Memory B cell (primary cell): ENCODE results near the gene YIF1A.
"Not testable (repeated sequence)": the region's sequence is repeated elsewhere in the genome, so short reads cannot be mapped to it uniquely, and the experiment has no call there.

ENCODE experiments used
- ATAC-seq: fragments of 150-1000 bp; cut with Tn5 transposase; 2 replicates; pipeline ENCODE4 v1.10.0; 2021; ENCODE audit warnings: low read depth, mild to moderate bottlenecking, moderate library complexity
- DNase-seq, 2 donors: peaks; one replicate each; pipeline ENCODE4 v3.0.0; 2022; ENCODE audit warnings: low spot score in 2 of 2
- H3K27ac Mint-ChIP-seq: one replicate; pipeline ENCODE4 v1.8.0; 2022; ENCODE audit warnings: mild to moderate bottlenecking, moderate library complexity, mixed read lengths
- H3K27me3 Mint-ChIP-seq: one replicate; pipeline ENCODE4 v1.8.0; 2022; ENCODE audit warnings: mixed read lengths
- H3K36me3 Mint-ChIP-seq: one replicate; pipeline ENCODE4 v1.8.0; 2022; ENCODE audit warnings: mild to moderate bottlenecking, mixed read lengths
- H3K4me1 Mint-ChIP-seq: one replicate; pipeline ENCODE4 v1.8.0; 2022; ENCODE audit warnings: mixed read lengths
- H3K4me3 Mint-ChIP-seq: one replicate; pipeline ENCODE4 v1.8.0; 2022; ENCODE audit warnings: mild to moderate bottlenecking, moderate library complexity, mixed read lengths
- H3K9me3 Mint-ChIP-seq: one replicate; pipeline ENCODE4 v1.8.0; 2022; ENCODE audit warnings: mixed read lengths

YIF1A gene

DNA sequence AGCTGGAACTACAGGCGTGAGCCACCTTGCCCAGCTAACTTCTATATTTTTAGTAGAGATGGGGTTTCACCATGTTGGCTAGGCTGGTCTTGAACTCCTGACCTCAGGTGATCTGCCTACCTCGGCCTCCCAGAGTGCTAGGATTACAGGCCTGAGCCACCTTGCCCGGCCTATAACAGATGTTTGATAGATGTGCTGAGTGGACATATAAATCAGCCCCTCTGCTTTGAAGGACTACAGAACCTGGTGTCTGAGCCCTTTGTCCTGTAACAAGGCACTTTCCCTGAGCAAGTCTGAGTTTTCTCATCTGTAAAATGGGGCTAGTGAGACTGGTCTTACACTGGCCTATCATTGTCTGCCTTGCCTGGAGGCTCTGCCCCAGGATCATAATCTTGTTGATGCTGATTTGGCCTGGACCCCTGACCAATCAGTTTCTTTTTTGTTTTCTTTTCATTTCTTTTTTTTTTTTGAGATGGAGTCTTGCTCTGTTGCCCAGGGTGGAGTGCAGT lies 40.3 kb upstream of the YIF1A start:
- Mint-ChIP-seq H3K4me3 (no peak overlapping the region), H3K27ac (no peak overlapping the region), H3K27me3 (peaks cover 5% of the 10 kb centered on the region), H3K9me3 (no peaks in the 10 kb centered on the region), H3K36me3 (peaks cover 1% of the 10 kb centered on the region), H3K4me1 (peaks cover 14% of the 10 kb centered on the region)
- no peak for DNase-seq
- ATAC-seq = no peak

DNA sequence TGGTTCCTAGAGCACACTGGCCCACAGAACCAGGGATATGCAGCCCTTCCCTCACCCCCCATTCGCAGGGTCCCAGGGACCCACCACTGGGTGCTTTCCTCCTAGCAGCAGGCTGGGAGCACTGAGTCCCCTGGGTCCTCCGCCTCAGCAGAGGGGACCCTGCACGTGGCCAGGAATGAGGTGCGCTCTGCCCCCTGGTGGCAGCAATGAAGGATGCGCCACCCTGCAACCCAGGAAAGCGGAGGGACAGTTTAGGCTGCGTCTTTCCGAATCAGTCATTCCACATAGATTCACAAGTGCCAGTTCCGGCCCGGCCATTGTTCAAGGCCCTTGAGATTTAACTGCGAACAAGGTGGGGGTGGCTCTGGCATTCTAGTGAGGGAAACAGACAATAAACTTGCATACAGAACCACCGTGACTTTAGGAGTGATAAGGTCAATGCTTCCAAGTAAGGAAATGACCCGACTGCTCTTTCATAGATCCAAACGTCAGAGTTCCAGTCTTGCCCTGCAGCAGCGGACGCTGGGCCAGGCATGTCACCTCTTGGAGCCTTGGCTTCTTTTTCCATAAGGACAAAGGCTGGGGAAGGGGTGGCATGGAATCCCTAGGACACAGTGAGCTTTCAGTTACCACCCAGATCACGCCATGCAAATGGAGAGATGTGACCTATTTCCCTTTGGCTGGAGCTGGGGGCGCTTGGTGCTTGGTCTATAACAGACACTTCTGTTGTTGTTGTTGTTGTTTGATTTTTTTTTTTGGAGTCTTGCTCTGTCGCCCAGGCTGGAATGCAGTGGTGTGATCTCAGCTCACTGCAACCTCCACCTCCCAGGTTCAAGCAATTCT lies 39.6 kb upstream of the YIF1A start:
- Mint-ChIP-seq H3K36me3 (no peaks in the 10 kb centered on the region), H3K4me3 (peak overlapping the region; percentile 53), H3K4me1 (peaks cover 17% of the 10 kb centered on the region), H3K27me3 (peaks cover 4% of the 10 kb centered on the region), H3K27ac (no peak overlapping the region), H3K9me3 (no peaks in the 10 kb centered on the region)
- DNase-seq (peak; percentile 81 to 83), ATAC-seq (peak; percentile 99)

DNA sequence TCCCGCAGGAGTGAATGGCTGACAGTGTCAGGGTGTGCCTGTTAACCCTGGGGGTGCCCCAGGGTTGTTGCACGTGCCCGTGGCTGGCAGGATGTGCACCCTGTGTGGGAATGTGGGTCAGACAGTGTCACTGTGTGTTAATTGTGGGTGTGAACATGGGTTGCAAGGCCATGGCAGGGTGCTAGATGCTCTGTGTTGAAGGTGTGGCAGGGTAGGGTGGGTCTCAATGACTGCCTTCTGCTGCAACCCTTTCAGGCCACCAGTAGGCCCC lies 39.0 kb upstream of the YIF1A start:
- no peak for DNase-seq

DNA sequence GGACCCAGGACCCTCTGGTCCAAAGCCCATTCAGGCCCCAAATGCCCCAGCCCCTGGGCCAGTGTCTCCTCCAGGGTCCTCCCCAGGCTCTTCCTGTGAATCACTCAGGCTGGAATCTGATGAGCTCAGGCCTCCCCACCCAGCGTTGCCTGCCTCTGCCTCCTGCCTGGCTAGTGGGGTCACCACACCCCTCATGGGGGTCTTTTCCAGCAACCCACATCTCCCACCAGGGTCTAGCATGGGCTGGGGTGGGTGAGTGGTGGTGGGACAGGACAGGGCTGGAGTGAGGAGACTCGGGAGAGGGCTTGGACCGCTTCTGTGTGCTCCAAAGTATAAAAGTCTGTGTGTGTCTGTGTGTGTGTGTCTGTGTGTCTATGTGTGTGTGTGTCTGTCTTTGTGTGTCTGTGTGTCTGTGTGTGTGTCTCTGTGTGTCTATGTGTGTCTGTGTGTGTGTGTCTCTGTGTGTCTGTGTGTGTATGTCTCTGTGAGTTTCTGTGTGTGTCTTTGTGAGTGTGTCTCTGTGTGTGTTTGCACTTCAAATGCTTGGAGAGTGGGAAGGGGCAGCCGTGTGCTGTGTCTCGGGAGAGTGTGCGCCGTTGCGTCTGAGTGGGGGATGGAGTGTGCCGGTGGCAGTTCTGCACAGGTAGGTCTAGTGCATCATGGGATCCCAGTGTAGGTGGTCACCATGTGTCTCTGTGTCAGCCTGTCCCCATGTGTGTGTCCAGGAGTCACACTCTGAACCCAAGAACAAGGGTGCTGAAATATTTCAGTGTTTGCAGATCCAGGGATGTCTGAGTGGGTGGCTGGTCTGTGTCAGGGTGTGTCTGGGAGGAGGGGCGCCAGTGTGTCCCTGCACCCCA lies 38.5 kb upstream of the YIF1A start:
- Mint-ChIP-seq H3K4me1 (peaks cover 20% of the 10 kb centered on the region), H3K4me3 (no peak overlapping the region), H3K9me3 (no peaks in the 10 kb centered on the region), H3K27me3 (peaks cover 4% of the 10 kb centered on the region), H3K27ac (no peak overlapping the region), H3K36me3 (no peaks in the 10 kb centered on the region)
- ATAC-seq = no peak
- no peak for DNase-seq

More for the DNA sequence above, 39.0 kb upstream of the YIF1A start:
- Mint-ChIP-seq H3K36me3 (no peaks in the 10 kb centered on the region), H3K27ac (no peak overlapping the region), H3K9me3 (no peaks in the 10 kb centered on the region), H3K4me3 (no peak overlapping the region), H3K4me1 (peaks cover 20% of the 10 kb centered on the region), H3K27me3 (peaks cover 4% of the 10 kb centered on the region)
- ATAC-seq = no peak

DNA sequence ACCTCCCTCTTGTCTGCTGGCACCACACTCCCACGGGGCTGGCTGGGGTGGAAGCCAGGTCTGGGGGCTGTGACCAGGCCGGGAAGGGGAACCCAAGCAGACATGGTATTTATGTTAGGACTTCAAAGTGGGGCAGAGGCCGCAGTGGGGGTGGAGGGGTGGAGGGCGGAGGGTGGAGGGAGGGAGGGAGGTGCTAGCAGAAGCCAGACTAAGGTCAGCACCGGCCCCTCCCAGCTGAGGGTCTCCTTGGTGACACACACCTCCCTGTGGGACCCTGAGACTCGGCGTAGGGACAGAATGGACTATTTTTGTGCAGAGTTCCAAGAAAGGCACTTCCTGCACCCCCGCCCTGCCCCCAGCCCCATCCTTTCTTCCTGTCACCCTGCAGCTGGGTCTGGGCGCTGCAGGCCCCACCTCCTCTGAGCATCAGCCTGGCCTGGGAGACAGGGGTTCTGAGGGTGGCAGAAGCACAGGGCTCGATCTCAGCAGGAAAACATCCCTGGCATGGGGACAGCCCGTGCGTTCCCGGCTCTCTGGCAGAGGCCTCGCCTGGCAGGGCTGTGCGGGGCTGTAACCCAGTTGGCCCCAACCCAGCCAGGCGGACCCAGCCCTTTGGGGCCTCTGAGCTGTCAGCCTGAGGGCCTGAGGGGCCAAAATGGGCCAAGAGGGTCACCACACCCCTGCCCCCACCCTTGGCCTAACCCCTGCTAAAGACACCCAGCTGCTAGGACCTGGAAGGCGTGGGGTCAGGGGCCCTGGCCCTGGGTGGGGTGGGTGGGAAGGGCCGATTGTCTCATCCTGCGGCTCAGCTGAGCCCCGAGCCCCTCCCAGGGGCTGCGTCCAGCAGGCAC lies 37.5 kb upstream of the YIF1A start:
- H3K4me3 Mint-ChIP-seq = no peak overlapping the region
- no peak overlapping the region for H3K27ac Mint-ChIP-seq
- ATAC-seq (no peak), DNase-seq (no peak)
- H3K4me1 Mint-ChIP-seq = peaks cover 20% of the 10 kb centered on the region
- no peaks in the 10 kb centered on the region for H3K9me3 Mint-ChIP-seq
- H3K36me3 Mint-ChIP-seq = no peaks in the 10 kb centered on the region
- H3K27me3 Mint-ChIP-seq = peaks cover 4% of the 10 kb centered on the region

DNA sequence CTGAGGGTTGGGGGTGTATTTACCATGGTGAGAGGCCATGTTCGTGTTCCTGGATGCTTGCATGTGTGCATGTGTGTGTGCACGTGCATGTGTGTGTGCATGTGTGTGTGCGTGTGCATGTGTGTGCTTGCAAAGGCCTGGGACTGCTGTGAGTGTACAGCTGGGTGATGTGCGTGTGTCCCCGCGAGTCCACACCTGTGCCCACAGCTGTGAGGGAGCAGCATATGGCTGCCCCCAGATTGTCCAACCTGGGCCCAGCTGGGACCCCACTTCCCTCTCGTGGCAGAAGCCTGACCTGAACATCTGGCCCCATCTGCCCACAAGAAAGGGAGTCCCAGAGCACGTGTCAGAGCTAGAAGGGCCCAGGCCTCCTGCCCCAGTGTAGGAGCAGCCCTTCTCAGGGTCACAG lies 36.3 kb upstream of the YIF1A start:
- Mint-ChIP-seq H3K27ac (no peak overlapping the region), H3K27me3 (peaks cover 4% of the 10 kb centered on the region), H3K4me3 (no peak overlapping the region), H3K4me1 (peaks cover 20% of the 10 kb centered on the region), H3K9me3 (no peaks in the 10 kb centered on the region), H3K36me3 (no peaks in the 10 kb centered on the region)
- no peak for DNase-seq
- no peak for ATAC-seq

DNA sequence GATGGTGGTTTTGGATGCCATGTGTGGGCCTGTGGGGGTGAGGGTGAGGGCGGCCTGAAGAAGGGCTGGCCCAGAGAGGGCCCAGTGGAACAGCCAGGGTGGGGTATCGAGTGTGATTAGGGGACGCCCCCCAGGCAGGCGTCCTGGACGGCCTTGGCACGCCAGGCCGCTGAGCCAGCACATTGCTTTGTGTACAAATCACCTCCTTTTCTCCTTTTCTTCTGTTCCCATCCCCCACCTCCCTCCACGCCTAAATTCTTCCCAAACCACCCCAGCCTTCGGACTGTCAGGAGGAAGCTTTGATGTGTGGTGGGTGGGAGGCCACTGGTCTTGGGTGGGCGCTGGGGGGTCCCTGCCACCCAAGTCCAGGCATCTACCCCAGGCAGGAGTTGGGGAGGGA lies 35.7 kb upstream of the YIF1A start:
- Mint-ChIP-seq H3K4me3 (no peak overlapping the region), H3K4me1 (peaks cover 20% of the 10 kb centered on the region)
- ATAC-seq = no peak

DNA sequence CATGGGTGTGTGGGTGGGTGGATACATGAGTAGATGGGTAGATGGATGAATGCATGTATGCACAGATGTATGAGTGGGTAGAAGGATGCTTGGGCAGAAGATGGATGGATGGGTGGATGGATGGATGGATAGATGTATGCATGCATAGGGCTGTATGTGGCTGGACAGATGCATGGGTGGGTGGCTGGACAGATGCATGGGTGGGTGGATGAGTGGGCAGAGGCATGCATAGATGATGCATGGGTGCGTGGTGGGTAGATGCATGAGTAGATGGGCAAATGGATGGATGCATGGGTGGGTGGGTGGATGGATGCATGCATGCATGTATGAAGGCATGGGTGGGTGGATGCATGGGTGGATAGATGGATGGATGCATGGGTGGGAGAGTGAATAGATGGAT lies 34.7 kb upstream of the YIF1A start:
- Mint-ChIP-seq H3K4me1 (peaks cover 26% of the 10 kb centered on the region), H3K36me3 (no peaks in the 10 kb centered on the region), H3K27me3 (peaks cover 2% of the 10 kb centered on the region), H3K9me3 (no peaks in the 10 kb centered on the region), H3K27ac (no peak overlapping the region), H3K4me3 (no peak overlapping the region)
- DNase-seq (no peak), ATAC-seq (no peak)

More for the DNA sequence above, 35.7 kb upstream of the YIF1A start:
- H3K27ac Mint-ChIP-seq = no peak overlapping the region
- DNase-seq = no peak
- no peaks in the 10 kb centered on the region for H3K9me3 Mint-ChIP-seq
- H3K36me3 Mint-ChIP-seq = no peaks in the 10 kb centered on the region
- H3K27me3 Mint-ChIP-seq = peaks cover 2% of the 10 kb centered on the region

DNA sequence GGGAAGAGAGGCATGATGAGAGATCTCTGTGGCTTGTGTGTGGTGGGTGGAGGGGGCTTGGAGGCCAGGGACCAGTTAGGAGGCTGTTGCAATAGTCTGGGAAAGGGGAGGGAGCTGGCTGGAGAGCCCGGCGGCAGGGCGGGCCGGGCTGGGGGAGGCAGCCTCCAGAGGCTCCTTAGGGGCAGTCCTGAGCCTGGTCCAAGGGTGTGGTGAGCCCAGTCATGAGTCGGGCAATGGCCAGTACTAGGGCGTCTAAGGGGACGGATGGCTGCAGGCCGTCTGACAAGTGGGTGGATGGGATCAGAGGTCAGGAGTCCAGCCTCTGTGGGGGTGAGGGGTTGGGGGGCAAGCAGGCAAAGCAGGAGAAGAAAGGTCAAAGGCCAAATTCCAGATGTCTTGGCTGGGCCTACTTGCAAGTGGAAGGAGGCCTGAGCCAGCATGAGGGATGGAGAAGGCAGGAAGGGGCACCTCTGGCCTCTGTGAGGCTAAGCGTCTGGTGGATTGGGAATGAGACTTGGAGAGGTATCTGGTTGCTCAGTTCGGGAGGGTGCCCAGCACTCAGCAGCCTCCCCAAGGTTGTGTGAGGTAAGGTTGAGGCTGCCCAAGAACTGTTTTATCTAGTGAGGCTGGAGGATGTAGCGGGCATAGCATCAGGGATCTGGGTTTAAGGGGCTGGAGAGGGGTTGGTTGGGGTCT lies 33.9 kb upstream of the YIF1A start:
- ATAC-seq (no peak), DNase-seq (no peak)
- H3K4me3 Mint-ChIP-seq = no peak overlapping the region
- peaks cover 28% of the 10 kb centered on the region for H3K4me1 Mint-ChIP-seq
- peaks cover 2% of the 10 kb centered on the region for H3K27me3 Mint-ChIP-seq
- no peaks in the 10 kb centered on the region for H3K9me3 Mint-ChIP-seq
- H3K36me3 Mint-ChIP-seq = no peaks in the 10 kb centered on the region
- H3K27ac Mint-ChIP-seq = no peak overlapping the region

DNA sequence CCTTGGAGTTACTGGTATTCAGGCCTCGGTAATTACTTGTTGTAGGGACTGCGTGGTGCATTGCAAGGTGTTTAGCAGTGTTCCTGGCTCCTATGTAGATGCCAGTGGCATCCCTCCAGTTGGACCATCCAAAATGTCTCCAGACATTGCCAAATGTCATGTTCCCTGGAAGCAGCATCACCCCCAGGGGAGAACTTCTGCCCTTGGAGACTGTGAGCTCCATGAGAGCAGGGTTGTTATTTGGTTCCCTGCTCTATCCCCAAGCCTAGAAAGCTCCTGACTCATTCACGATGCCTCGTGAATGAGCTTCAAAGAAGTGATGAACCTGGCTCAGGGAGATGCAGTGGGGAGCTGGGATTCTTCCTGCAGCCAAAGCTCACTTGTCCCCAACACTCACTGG lies 32.7 kb upstream of the YIF1A start:
- Mint-ChIP-seq H3K27me3 (no peaks in the 10 kb centered on the region), H3K9me3 (no peaks in the 10 kb centered on the region), H3K4me3 (no peak overlapping the region), H3K4me1 (peaks cover 28% of the 10 kb centered on the region), H3K27ac (no peak overlapping the region), H3K36me3 (no peaks in the 10 kb centered on the region)
- ATAC-seq = no peak
- no peak for DNase-seq

DNA sequence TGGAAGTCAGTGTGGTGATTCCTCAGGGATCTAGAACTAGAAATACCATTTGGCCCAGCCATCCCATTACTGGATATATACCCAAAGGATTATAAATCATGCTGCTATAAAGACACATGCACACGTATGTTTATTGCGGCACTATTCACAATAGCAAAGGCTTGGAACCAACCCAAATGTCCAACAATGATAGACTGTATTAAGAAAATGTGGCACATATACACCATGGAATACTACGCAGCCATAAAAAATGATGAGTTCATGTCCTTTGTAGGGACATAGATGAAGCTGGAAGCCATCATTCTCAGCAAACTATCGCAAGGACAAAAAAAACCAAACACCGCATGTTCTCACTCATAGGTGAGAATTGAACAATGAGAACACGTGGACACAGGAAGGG lies 31.8 kb upstream of the YIF1A start:
- H3K4me3 Mint-ChIP-seq, H3K27me3 Mint-ChIP-seq, H3K9me3 Mint-ChIP-seq, DNase-seq, ATAC-seq, H3K36me3 Mint-ChIP-seq, H3K27ac Mint-ChIP-seq: not testable (repeated sequence)
- peaks cover 24% of the 10 kb centered on the region for H3K4me1 Mint-ChIP-seq

DNA sequence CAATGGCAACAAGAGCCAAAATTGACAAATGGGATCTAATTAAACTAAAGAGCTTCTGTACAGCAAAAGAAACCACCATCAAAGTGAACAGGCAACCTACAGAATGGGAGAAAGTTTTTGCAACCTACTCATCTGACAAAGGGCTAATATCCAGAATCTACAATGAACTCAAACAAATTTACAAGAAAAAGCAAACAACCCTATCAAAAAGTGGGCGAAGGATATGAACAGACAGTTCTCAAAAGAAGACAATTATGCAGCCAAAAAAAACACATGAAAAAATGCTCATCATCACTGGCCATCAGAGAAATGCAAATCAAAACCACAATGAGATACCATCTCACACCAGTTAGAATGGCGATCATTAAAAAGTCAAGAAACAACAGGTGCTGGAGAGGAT lies 31.3 kb upstream of the YIF1A start:
- H3K27ac Mint-ChIP-seq, H3K9me3 Mint-ChIP-seq, H3K4me3 Mint-ChIP-seq, H3K27me3 Mint-ChIP-seq, H3K36me3 Mint-ChIP-seq, DNase-seq, ATAC-seq: not testable (repeated sequence)
- H3K4me1 Mint-ChIP-seq = peaks cover 24% of the 10 kb centered on the region

DNA sequence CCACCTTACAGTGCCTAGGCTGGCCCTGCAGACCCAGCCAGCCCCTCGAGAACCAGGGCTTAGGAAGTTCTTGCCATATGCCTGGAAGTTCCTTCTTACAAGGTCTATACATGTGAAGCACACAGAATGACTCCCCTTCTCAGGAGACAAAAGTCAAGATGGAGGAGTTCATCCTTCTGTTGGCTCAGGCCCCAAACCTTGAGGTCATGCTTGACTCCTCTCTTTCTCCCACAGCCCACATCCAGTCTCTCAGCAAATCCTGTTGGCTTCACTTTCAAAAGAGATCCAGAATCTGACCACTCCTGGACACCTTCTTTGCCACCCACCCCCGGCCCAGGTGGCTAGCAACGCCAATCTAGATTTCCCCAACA lies 29.6 kb upstream of the YIF1A start:
- Mint-ChIP-seq H3K4me1 (peaks cover 27% of the 10 kb centered on the region), H3K27ac (peak overlapping the region; percentile 92)

More for the DNA sequence above, 29.6 kb upstream of the YIF1A start:
- H3K36me3 Mint-ChIP-seq = no peaks in the 10 kb centered on the region
- H3K27me3 Mint-ChIP-seq = no peaks in the 10 kb centered on the region
- DNase-seq (no peak), ATAC-seq (no peak)
- no peaks in the 10 kb centered on the region for H3K9me3 Mint-ChIP-seq
- H3K4me3 Mint-ChIP-seq = peak overlapping the region; percentile 37
